Tibial nerve (tissue), 4 donors: Measurements from ENCODE around the gene PGBD4. TPM values are rescaled to one million over a fixed set of nuclear protein-coding genes. Genes with fewer than 3 reads are reported as not detected.

Source experiments
- DNase-seq, 2 donors: peaks; one replicate each; pipeline ENCODE4 v3.0.0-alpha.2; 2019; ENCODE audit warnings: low spot score in 2 of 2
- H3K27ac ChIP-seq, 4 donors: fragments of 200-600 bp; sonication (generic) in 3 of 4; one replicate each; pipeline ENCODE4 v1.5.1; 2017 to 2019; ENCODE audit warnings: mild to moderate bottlenecking in 1 of 4
- H3K27me3 ChIP-seq, 2 donors: fragments of 200-600 bp; sonication (generic) in 1 of 2; one replicate each; pipeline versions ENCODE4 v1.5.1 to v1.6.0; 2017 to 2019
- H3K36me3 ChIP-seq, 3 donors: fragments of 200-600 bp; sonication (generic); one replicate each; pipeline ENCODE4 v1.5.1; 2018 to 2019
- H3K4me1 ChIP-seq, 4 donors: fragments of 200-600 bp; sonication (generic) in 3 of 4; one replicate each; pipeline ENCODE4 v1.5.1; 2017 to 2019
- H3K4me3 ChIP-seq, 4 donors: fragments of 200-600 bp; sonication (generic) in 3 of 4; one replicate each; pipeline ENCODE4 v1.5.1; 2017 to 2019; ENCODE audit warnings: mild to moderate bottlenecking in 1 of 4, moderate library complexity in 1 of 4
- H3K9me3 ChIP-seq, 4 donors: fragments of 200-600 bp; sonication (generic) in 3 of 4; one replicate each; pipeline ENCODE4 v1.5.1; 2017 to 2019
- CTCF ChIP-seq, 5 experiments: fragments of 200-600 bp in 3 of 5; fragments of 450-650 bp in 2 of 5; sonication (generic) in 3 of 5; IDR thresholded peaks; one replicate each; pipeline ENCODE4 v1.5.1; 2016 to 2019; ENCODE audit warnings: antibody characterized with exemption in 5 of 5, mild to moderate bottlenecking in 3 of 5, moderate library complexity in 2 of 5
- EP300 ChIP-seq, 2 donors: sonication (generic); formaldehyde crosslinking; IDR thresholded peaks; one replicate each; pipeline ENCODE4 v1.6.1; 2017; ENCODE audit warnings: antibody characterized with exemption in 2 of 2, mild to moderate bottlenecking in 1 of 2
- POLR2A ChIP-seq, 2 donors: fragments of 450-650 bp; IDR thresholded peaks; one replicate each; pipeline ENCODE4 v1.6.1; 2017; ENCODE audit warnings: antibody characterized with exemption in 2 of 2, mild to moderate bottlenecking in 2 of 2, moderate library complexity in 2 of 2
- WGBS, 2 donors: methylation state at CpG; one replicate each; pipeline ENCODE4 v1.1.5; 2018; 5-methylcytosine and 5-hydroxymethylcytosine counted together
- total RNA-seq, 4 donors: library from RNA; depleted of rRNA; stranded (reverse); fragments of >200 nt; gene quantifications; one replicate each; pipeline ENCODE4 v1.1.0, GENCODE V29; 2016

PGBD4 gene
- total RNA-seq, 4 donors from 2014 or later = 0.90 to 2.9 (median 1.9) TPM

- TF ChIP-seq CTCF (IDR thresholded peaks at IDR 0.05) (no peak), POLR2A (IDR thresholded peaks at IDR 0.05) (no peak), EP300 (IDR thresholded peaks at IDR 0.05) (no peak)
- Histone ChIP-seq H3K4me3 (no peak overlapping the region), H3K9me3 (no peaks in the 10 kb centered on the region), H3K27me3 (no peaks in the 10 kb centered on the region), H3K4me1 (no peaks in the 10 kb centered on the region), H3K36me3 (no peaks in the 10 kb centered on the region), H3K27ac (peak overlapping the region in 1 of 4 donors; percentile 67)
- WGBS, 2 donors = 19 to 25% methylated on average over 6 of the region's 6 CpGs
- DNase-seq = no peak
These were observed 20.9 kb downstream of the PGBD4 start for GRCh38 chr15:34122771-34123183.

- H3K4me3 ChIP-seq = no peak overlapping the region
- no peaks in the 10 kb centered on the region for H3K27me3 ChIP-seq
- no peaks in the 10 kb centered on the region for H3K9me3 ChIP-seq
- H3K27ac ChIP-seq = no peak overlapping the region
- no peaks in the 10 kb centered on the region for H3K36me3 ChIP-seq
- WGBS, 2 donors = 81 to 87% methylated on average over 4 of the region's 4 CpGs
- no peaks in the 10 kb centered on the region for H3K4me1 ChIP-seq
- TF ChIP-seq POLR2A (IDR thresholded peaks at IDR 0.05) (no peak), CTCF (IDR thresholded peaks at IDR 0.05) (no peak), EP300 (IDR thresholded peaks at IDR 0.05) (no peak)
- DNase-seq = no peak
These were observed 22.8 kb downstream of the PGBD4 start for GRCh38 chr15:34124651-34125050.

- no peaks in the 10 kb centered on the region for H3K4me1 ChIP-seq
- H3K36me3 ChIP-seq = no peaks in the 10 kb centered on the region
- no peak overlapping the region for H3K27ac ChIP-seq
- no peak overlapping the region for H3K4me3 ChIP-seq
- no peak for DNase-seq
- no peaks in the 10 kb centered on the region for H3K27me3 ChIP-seq
- 27 to 36% methylated on average over 1 of the region's 1 CpG for WGBS, 2 donors
- no peaks in the 10 kb centered on the region for H3K9me3 ChIP-seq
- TF ChIP-seq EP300 (IDR thresholded peaks at IDR 0.05) (no peak), POLR2A (IDR thresholded peaks at IDR 0.05) (no peak), CTCF (IDR thresholded peaks at IDR 0.05) (no peak)
These were observed 24.1 kb downstream of the PGBD4 start for GRCh38 chr15:34125945-34126344.

DNA sequence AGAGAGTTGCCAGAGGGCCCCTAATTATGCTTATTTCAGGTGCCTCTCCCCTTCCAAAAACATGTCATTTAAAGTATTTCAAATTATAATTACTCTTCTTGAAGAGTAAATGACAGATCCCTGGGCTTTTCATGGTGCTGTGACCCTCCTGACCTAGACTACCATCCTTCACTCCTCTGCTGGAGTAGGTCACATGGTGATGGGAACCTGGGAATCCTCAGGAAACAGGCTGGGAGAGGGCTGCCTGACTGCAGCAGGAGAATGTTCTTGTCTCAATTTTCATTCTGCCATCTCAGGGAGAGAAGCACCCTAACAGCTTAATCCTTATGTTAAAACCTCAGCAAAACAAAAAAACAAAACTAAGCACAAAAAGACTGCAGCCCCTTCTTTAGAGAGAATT is 24.6 kb downstream of the PGBD4 start:
- Histone ChIP-seq H3K4me1 (no peaks in the 10 kb centered on the region), H3K4me3 (no peak overlapping the region), H3K36me3 (no peaks in the 10 kb centered on the region), H3K27me3 (no peaks in the 10 kb centered on the region), H3K27ac (no peak overlapping the region), H3K9me3 (no peaks in the 10 kb centered on the region)
- TF ChIP-seq EP300 (IDR thresholded peaks at IDR 0.05) (no peak), POLR2A (IDR thresholded peaks at IDR 0.05) (no peak)
- DNase-seq = no peak

GRCh38 chr15:34128898-34129297 is 27.0 kb downstream of the PGBD4 start:
- Histone ChIP-seq H3K36me3 (no peaks in the 10 kb centered on the region), H3K9me3 (no peaks in the 10 kb centered on the region), H3K4me1 (no peaks in the 10 kb centered on the region), H3K27me3 (no peaks in the 10 kb centered on the region), H3K27ac (no peak overlapping the region), H3K4me3 (no peak overlapping the region)
- 46 to 48% methylated on average over 2 of the region's 2 CpGs for WGBS, 2 donors
- no peak for DNase-seq
- TF ChIP-seq EP300 (IDR thresholded peaks at IDR 0.05) = no peak
- no peak for TF ChIP-seq CTCF (IDR thresholded peaks at IDR 0.05)
- no peak for TF ChIP-seq POLR2A (IDR thresholded peaks at IDR 0.05)

- 89 to 91% methylated on average over 1 of the region's 1 CpG for WGBS, 2 donors
- no peak for DNase-seq
- TF ChIP-seq POLR2A (IDR thresholded peaks at IDR 0.05) (no peak), CTCF (IDR thresholded peaks at IDR 0.05) (no peak), EP300 (IDR thresholded peaks at IDR 0.05) (no peak)
- no peaks in the 10 kb centered on the region for H3K4me1 ChIP-seq
- no peak overlapping the region for H3K4me3 ChIP-seq
- peaks cover 0 to 3% (median 0%) of the 10 kb centered on the region in 3 donors for H3K36me3 ChIP-seq
- H3K27ac ChIP-seq = no peak overlapping the region
- no peaks in the 10 kb centered on the region for H3K9me3 ChIP-seq
- no peaks in the 10 kb centered on the region for H3K27me3 ChIP-seq
These were observed 31.0 kb downstream of the PGBD4 start for GRCh38 chr15:34132881-34133280.
